ENCODE data around the gene CDC25B.

The CDC25B gene

DNA sequence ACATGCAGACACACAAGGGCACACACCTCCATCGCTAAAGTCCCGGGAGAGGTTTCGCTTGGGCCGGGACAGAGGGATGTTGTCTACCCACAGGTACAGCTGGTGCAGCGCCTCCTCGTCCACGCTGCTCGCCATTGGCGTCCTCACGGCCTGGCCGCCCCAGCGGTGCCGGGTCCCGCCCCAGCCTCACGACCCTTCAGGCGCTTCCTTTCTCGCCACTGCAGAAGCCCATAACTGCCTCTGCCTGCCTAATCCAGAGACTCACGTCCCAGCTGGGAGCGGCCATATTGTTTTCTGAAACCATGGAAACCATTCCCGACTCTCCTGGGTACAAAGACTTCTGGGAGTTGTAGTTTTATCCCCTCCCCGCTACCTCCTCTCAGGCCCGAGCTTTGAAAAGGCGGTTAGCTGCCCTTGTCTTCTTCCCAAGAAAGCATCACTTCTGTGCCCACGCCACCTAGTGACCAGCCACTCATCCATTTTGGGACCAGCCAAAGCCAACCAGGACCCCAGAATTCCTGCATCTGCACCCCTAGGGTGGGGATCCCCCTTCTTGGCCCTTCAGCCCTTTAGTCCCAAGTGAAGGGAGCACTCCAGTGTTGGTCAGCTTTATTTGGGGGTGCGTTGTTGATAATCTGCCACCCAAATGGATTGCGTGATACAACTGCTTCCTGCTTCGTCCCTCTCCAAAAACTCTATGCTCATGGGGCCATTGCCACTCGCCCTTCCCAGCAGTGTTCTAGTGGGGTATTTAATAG, 14.8 kb upstream of the CDC25B start, which contains the start of gene SPEF1:
SPEF1 (minus strand) TSS at position 296 of the 758 bp plus-strand sequence; CDS start at position 135, 161 bp downstream.
- Histone ChIP-seq H3F3A (ENCODE audit: low read depth) (no peaks in the 10 kb centered on the region), H3K9ac (ENCODE audit: low read depth, low read length, poor library complexity, severe bottlenecking) (no peak within 1 kb of the TSS), H3K9me2 (replicated peaks; ENCODE audit: low read depth, low read length) (no peaks in the 10 kb centered on the region), H3K27me3 (ENCODE audit: insufficient read depth, low read length, poor library complexity, severe bottlenecking) (no peaks in the 10 kb centered on the region), H3K79me2 (ENCODE audit: insufficient read depth, low read length) (no peaks in the 10 kb centered on the region), H3K9me3 (ENCODE audit: insufficient read depth, low read depth, low read length) (no peaks in the 10 kb centered on the region), H4K20me1 (ENCODE audit: insufficient read depth, low read length, poor library complexity, severe bottlenecking) (no peaks in the 10 kb centered on the region), H3K4me2 (ENCODE audit: low read depth, low read length, poor library complexity, severe bottlenecking) (peak within 1 kb of the TSS; percentile 53), H3K4me1 (ENCODE audit: insufficient read depth, low read length, poor library complexity, severe bottlenecking) (no peaks in the 10 kb centered on the region), H3K4me3 (ENCODE audit: low read length, poor library complexity, severe bottlenecking) (no peak within 1 kb of the TSS), H2AFZ (ENCODE audit: low read length) (peak within 1 kb of the TSS; percentile 44), H3K36me3 (ENCODE audit: insufficient read depth, low read length) (no peaks in the 10 kb centered on the region)
- TF ChIP-seq EZH2phosphoT487 (IDR thresholded peaks at IDR 0.05; ENCODE audit: borderline replicate concordance), result no peak
- TF ChIP-seq, protein P1, sequence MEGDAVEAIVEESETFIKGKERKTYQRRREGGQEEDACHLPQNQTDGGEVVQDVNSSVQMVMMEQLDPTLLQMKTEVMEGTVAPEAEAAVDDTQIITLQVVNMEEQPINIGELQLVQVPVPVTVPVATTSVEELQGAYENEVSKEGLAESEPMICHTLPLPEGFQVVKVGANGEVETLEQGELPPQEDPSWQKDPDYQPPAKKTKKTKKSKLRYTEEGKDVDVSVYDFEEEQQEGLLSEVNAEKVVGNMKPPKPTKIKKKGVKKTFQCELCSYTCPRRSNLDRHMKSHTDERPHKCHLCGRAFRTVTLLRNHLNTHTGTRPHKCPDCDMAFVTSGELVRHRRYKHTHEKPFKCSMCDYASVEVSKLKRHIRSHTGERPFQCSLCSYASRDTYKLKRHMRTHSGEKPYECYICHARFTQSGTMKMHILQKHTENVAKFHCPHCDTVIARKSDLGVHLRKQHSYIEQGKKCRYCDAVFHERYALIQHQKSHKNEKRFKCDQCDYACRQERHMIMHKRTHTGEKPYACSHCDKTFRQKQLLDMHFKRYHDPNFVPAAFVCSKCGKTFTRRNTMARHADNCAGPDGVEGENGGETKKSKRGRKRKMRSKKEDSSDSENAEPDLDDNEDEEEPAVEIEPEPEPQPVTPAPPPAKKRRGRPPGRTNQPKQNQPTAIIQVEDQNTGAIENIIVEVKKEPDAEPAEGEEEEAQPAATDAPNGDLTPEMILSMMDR (conservative IDR thresholded peaks at IDR 0.05; ENCODE audit: low read length), result peak; percentile 49

DNA sequence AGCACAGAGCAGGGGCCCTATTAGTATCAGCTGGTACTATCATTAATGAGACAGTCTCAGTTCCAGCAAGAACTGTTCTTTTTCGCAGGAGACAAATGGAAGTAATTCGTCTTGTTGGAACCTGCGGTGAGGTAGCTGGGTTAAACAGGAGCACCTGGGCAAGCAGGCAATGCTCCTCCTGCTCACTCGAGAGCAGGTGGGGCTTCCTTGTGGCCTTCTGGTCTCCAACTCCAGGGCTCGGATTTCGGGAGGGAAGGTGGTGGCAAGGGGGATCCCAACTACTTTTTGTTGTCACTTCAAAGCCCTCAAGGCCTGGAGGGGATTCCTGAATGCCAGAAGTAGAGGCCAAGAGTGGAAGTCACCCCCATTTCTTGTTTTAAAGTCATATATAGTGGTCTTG, 13.5 kb upstream of the CDC25B start:
- H3K9ac ChIP-seq (ENCODE audit: low read depth, low read length, poor library complexity, severe bottlenecking), result no peak overlapping the region
- H3K9me2 ChIP-seq (replicated peaks; ENCODE audit: low read depth, low read length), result no peaks in the 10 kb centered on the region
- no peaks in the 10 kb centered on the region for H4K20me1 ChIP-seq (ENCODE audit: insufficient read depth, low read length, poor library complexity, severe bottlenecking)
- TF ChIP-seq EZH2phosphoT487 (IDR thresholded peaks at IDR 0.05; ENCODE audit: borderline replicate concordance), result no peak
- TF ChIP-seq, protein P1 (conservative IDR thresholded peaks at IDR 0.05; ENCODE audit: low read length), result no peak
- no peak overlapping the region for H3K4me2 ChIP-seq (ENCODE audit: low read depth, low read length, poor library complexity, severe bottlenecking)
- no peak overlapping the region for H3K4me3 ChIP-seq (ENCODE audit: low read length, poor library complexity, severe bottlenecking)
- H3K36me3 ChIP-seq (ENCODE audit: insufficient read depth, low read length), result no peaks in the 10 kb centered on the region
- H3K27me3 ChIP-seq (ENCODE audit: insufficient read depth, low read length, poor library complexity, severe bottlenecking), result no peaks in the 10 kb centered on the region
- no peaks in the 10 kb centered on the region for H3F3A ChIP-seq (ENCODE audit: low read depth)
- no peaks in the 10 kb centered on the region for H3K9me3 ChIP-seq (ENCODE audit: insufficient read depth, low read depth, low read length)
- H3K4me1 ChIP-seq (ENCODE audit: insufficient read depth, low read length, poor library complexity, severe bottlenecking), result peaks cover 7% of the 10 kb centered on the region
- H3K79me2 ChIP-seq (ENCODE audit: insufficient read depth, low read length), result no peaks in the 10 kb centered on the region
- no peak overlapping the region for H2AFZ ChIP-seq (ENCODE audit: low read length)

DNA sequence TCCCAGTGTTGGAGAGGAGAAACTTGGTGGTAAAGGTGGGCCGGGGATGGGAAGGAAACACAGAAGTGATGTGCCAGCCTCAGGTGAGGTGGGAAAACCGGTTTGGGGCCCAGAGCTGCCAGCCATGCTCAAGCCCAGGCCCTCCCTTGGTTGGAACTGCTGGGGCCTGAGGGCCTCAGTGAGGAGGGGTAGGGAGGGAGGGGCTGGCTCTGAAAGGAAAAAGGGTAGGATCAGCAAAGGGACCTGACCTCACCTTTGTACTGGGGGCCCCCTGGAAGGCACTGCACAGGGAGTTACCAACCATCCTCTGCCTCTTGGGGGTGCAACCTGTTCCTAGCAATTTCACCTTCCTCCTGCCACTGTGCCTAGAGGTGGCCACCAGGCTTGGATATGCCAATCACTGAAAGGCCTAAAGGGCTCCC, 13.0 kb upstream of the CDC25B start:
- Histone ChIP-seq H3K4me2 (ENCODE audit: low read depth, low read length, poor library complexity, severe bottlenecking) (no peak overlapping the region), H2AFZ (ENCODE audit: low read length) (no peak overlapping the region), H3K9me2 (replicated peaks; ENCODE audit: low read depth, low read length) (no peaks in the 10 kb centered on the region), H3K4me3 (ENCODE audit: low read length, poor library complexity, severe bottlenecking) (no peak overlapping the region), H3K27me3 (ENCODE audit: insufficient read depth, low read length, poor library complexity, severe bottlenecking) (no peaks in the 10 kb centered on the region), H3K36me3 (ENCODE audit: insufficient read depth, low read length) (no peaks in the 10 kb centered on the region), H3K79me2 (ENCODE audit: insufficient read depth, low read length) (no peaks in the 10 kb centered on the region), H3F3A (ENCODE audit: low read depth) (no peaks in the 10 kb centered on the region), H4K20me1 (ENCODE audit: insufficient read depth, low read length, poor library complexity, severe bottlenecking) (no peaks in the 10 kb centered on the region), H3K9me3 (ENCODE audit: insufficient read depth, low read depth, low read length) (no peaks in the 10 kb centered on the region), H3K9ac (ENCODE audit: low read depth, low read length, poor library complexity, severe bottlenecking) (no peak overlapping the region), H3K4me1 (ENCODE audit: insufficient read depth, low read length, poor library complexity, severe bottlenecking) (peaks cover 7% of the 10 kb centered on the region)
- TF ChIP-seq, protein P1 (conservative IDR thresholded peaks at IDR 0.05; ENCODE audit: low read length), result no peak
- no peak for TF ChIP-seq EZH2phosphoT487 (IDR thresholded peaks at IDR 0.05; ENCODE audit: borderline replicate concordance)
